WERI-Rb-1 (cell line): Measurements from ENCODE around the gene B3GNT3.

Experiments
- DNase-seq: peaks from one replicate; pipeline ENCODE4 v3.0.0-alpha.2; 2020
- H3K27ac ChIP-seq: fragments of 250-450 bp; sonication (Bioruptor Pico); 2 replicates; pipeline ENCODE4 v1.5.1; 2020; ENCODE audit warnings: mild to moderate bottlenecking, moderate library complexity
- H3K27me3 ChIP-seq: fragments of 250-450 bp; sonication (Bioruptor Pico); 2 replicates; pipeline ENCODE4 v1.5.1; 2021; ENCODE audit warnings: mild to moderate bottlenecking, low read depth, moderate library complexity; ENCODE audit not compliant: insufficient read depth, severe bottlenecking
- H3K36me3 ChIP-seq: fragments of 250-450 bp; sonication (Bioruptor Pico); 2 replicates; pipeline ENCODE4 v1.5.1; 2020; ENCODE audit warnings: mild to moderate bottlenecking, moderate library complexity
- H3K4me3 ChIP-seq: 2 replicates; pipeline ENCODE4 v1.5.1; 2011; ENCODE audit warnings: low read depth, mild to moderate bottlenecking, control low read depth, low read length
- H3K9me3 ChIP-seq: fragments of 250-450 bp; sonication (Bioruptor Pico); 2 replicates; pipeline ENCODE4 v1.5.1; 2021; ENCODE audit warnings: mild to moderate bottlenecking, moderate library complexity; ENCODE audit not compliant: severe bottlenecking
- CTCF ChIP-seq: IDR thresholded peaks from 2 replicates; pipeline ENCODE4 v1.5.1; 2011; ENCODE audit warnings: low read depth, mild to moderate bottlenecking, control low read depth, inconsistent platforms, low read length

Gene B3GNT3

GRCh38 chr19:17821190-17821589 is 26.3 kb downstream of the B3GNT3 start, which contains the start of gene INSL3:
TSS of gene INSL3 (minus strand) at chr19:17821519. CDS start at chr19:17821506, 13 bp downstream.
- no peak for DNase-seq
- Histone ChIP-seq H3K4me3 (no peak within 1 kb of the TSS), H3K27ac (no peak within 1 kb of the TSS), H3K9me3 (no peaks in the 10 kb centered on the region), H3K27me3 (no peaks in the 10 kb centered on the region), H3K36me3 (no peaks in the 10 kb centered on the region)
- TF ChIP-seq CTCF, result no peak

- Histone ChIP-seq H3K9me3 (no peaks in the 10 kb centered on the region), H3K27me3 (no peaks in the 10 kb centered on the region), H3K36me3 (no peaks in the 10 kb centered on the region), H3K4me3 (no peak overlapping the region), H3K27ac (peak overlapping the region; percentile 64)
- no peak for TF ChIP-seq CTCF
- DNase-seq, result peak; percentile 45
Measured at GRCh38 chr19:17824339-17824738, 29.4 kb downstream of the B3GNT3 start.

- Histone ChIP-seq H3K4me3 (no peak overlapping the region), H3K27ac (no peak overlapping the region), H3K9me3 (no peaks in the 10 kb centered on the region), H3K27me3 (no peaks in the 10 kb centered on the region), H3K36me3 (no peaks in the 10 kb centered on the region)
- no peak for TF ChIP-seq CTCF
- no peak for DNase-seq
Measured at GRCh38 chr19:17826508-17827056, 31.6 kb downstream of the B3GNT3 start.

GRCh38 chr19:17829855-17830566 is 35.1 kb downstream of the B3GNT3 start:
- peak overlapping the region; percentile 60 for H3K27ac ChIP-seq
- no peaks in the 10 kb centered on the region for H3K36me3 ChIP-seq
- no peaks in the 10 kb centered on the region for H3K9me3 ChIP-seq
- peak overlapping the region; percentile 40 for H3K4me3 ChIP-seq
- TF ChIP-seq CTCF, result peak; percentile 14; the same call in 1 of the 2 replicates
- peak; percentile 83 for DNase-seq
- no peaks in the 10 kb centered on the region for H3K27me3 ChIP-seq

- Histone ChIP-seq H3K27me3 (no peaks in the 10 kb centered on the region), H3K36me3 (no peaks in the 10 kb centered on the region), H3K4me3 (peak overlapping the region; percentile 40), H3K9me3 (no peaks in the 10 kb centered on the region), H3K27ac (peak overlapping the region; percentile 60)
- peak; percentile 82 for DNase-seq
- TF ChIP-seq CTCF, result no peak
Measured at GRCh38 chr19:17830567-17831418, 35.9 kb downstream of the B3GNT3 start.
